H1 (cell line): ENCODE measurements around the gene USP35. TPM values are rescaled to one million over a fixed set of nuclear protein-coding genes. Genes with fewer than 3 reads are reported as not detected.

Experiments
- CTCF ChIA-PET: fragments of 300-600 bp; sonication (Branson Sonifier 250); formaldehyde crosslinking; loops from one replicate; lab custom pipeline; 2021; ENCODE audit not compliant: partially characterized antibody; lab: Charles Lee
- POLR2A ChIA-PET: fragments of 300-600 bp; sonication (Branson Sonifier 250); formaldehyde crosslinking; loops from one replicate; lab custom pipeline; 2021; ENCODE audit warnings: inconsistent platforms; ENCODE audit not compliant: partially characterized antibody; lab: Charles Lee
- DNase-seq, 2 experiments: peaks; one replicate each; pipeline versions ENCODE4 v3.0.0 to v3.0.0-alpha.2; 2010 to 2022; ENCODE audit warnings: low spot score in 2 of 2, low read depth in 1 of 2, mixed read lengths in 1 of 2
- FAIRE-seq: peaks from 2 replicates; lab custom pipeline; 2011; peaks lifted over from hg19 to GRCh38; lab: Jason Lieb, UNC
- H2AFZ ChIP-seq: 2 replicates; pipeline ENCODE4 v1.8.1; 2012; ENCODE audit warnings: low read length, inconsistent platforms
- H2AK5ac ChIP-seq: 2 replicates; pipeline ENCODE4 v1.6.1; 2013; ENCODE audit warnings: low read depth, low read length
- H2BK120ac ChIP-seq: replicated peaks from 2 replicates; pipeline ENCODE3; 2013; ENCODE audit warnings: low read depth, low read length, inconsistent platforms
- H2BK12ac ChIP-seq: 2 replicates; pipeline ENCODE4 v1.6.1; 2013; ENCODE audit warnings: low read depth, low read length
- H2BK15ac ChIP-seq: 2 replicates; pipeline ENCODE4 v1.6.1; 2013; ENCODE audit warnings: low read length
- H2BK20ac ChIP-seq: 2 replicates; pipeline ENCODE4 v1.6.1; 2013; ENCODE audit warnings: low read length
- H2BK5ac ChIP-seq: 2 replicates; pipeline ENCODE4 v1.6.1; 2013; ENCODE audit warnings: low read depth, low read length
- H3K14ac ChIP-seq: 2 replicates; pipeline ENCODE4 v1.6.1; 2013; ENCODE audit warnings: inconsistent platforms; ENCODE audit not compliant: insufficient read length
- H3K18ac ChIP-seq: 2 replicates; pipeline ENCODE4 v1.6.1; 2013; ENCODE audit warnings: low read length; ENCODE audit errors: extremely low read depth
- H3K23ac ChIP-seq: 2 replicates; pipeline ENCODE4 v1.6.1; 2013; ENCODE audit warnings: inconsistent platforms; ENCODE audit not compliant: insufficient read length
- H3K23me2 ChIP-seq: 2 replicates; pipeline ENCODE4 v1.6.1; 2013; ENCODE audit warnings: low read depth, low read length
- H3K27ac ChIP-seq: 2 replicates; pipeline ENCODE4 v1.6.1; 2011; ENCODE audit warnings: low read depth, low read length, inconsistent platforms
- H3K27me3 ChIP-seq, 4 experiments: replicated peaks in 1 of 4; 1 replicate in 1 of 4; 2 replicates in 3 of 4; pipeline versions ENCODE4 v1.6.1 to v1.8.1; 2011 to 2013; ENCODE audit warnings: low read length in 3 of 4, mild to moderate bottlenecking in 3 of 4, inconsistent platforms in 2 of 4, mixed read lengths in 2 of 4, moderate library complexity in 1 of 4; ENCODE audit not compliant: control insufficient read depth in 3 of 4, insufficient read depth in 3 of 4; ENCODE audit errors: extremely low read depth in 1 of 4
- H3K36me3 ChIP-seq, 4 experiments: 2 replicates each; pipeline versions ENCODE4 v1.6.1 to v1.8.1; 2011 to 2013; ENCODE audit warnings: mild to moderate bottlenecking in 4 of 4, low read length in 3 of 4, moderate library complexity in 2 of 4, control low read depth in 1 of 4, inconsistent platforms in 1 of 4; ENCODE audit not compliant: insufficient read depth in 4 of 4, control insufficient read depth in 2 of 4
- H3K4ac ChIP-seq: replicated peaks from 2 replicates; pipeline ENCODE3; 2013; ENCODE audit warnings: low read length, low read depth, mixed read lengths, inconsistent platforms; ENCODE audit not compliant: insufficient read length
- H3K4me1 ChIP-seq, 4 experiments: replicated peaks in 1 of 4; 1 replicate in 1 of 4; 2 replicates in 3 of 4; pipeline versions ENCODE4 v1.6.1 to v1.8.1; 2011 to 2013; ENCODE audit warnings: low read length in 3 of 4, inconsistent platforms in 2 of 4, mixed read lengths in 1 of 4; ENCODE audit not compliant: insufficient read depth in 4 of 4, control insufficient read depth in 3 of 4
- H3K4me2 ChIP-seq, 2 experiments: 2 replicates each; pipeline versions ENCODE4 v1.6.1 to v1.8.1; 2011 to 2013; ENCODE audit warnings: low read depth in 2 of 2, low read length in 2 of 2, control low read depth in 1 of 2, inconsistent platforms in 1 of 2, mild to moderate bottlenecking in 1 of 2; ENCODE audit not compliant: insufficient read depth in 1 of 2
- H3K4me3 ChIP-seq, 4 experiments: fragments of 200-600, 300-600 bp in 1 of 4; sonication (generic), shearing (Covaris generic), sonication (Bioruptor Twin) in 1 of 4; 2 replicates each; pipeline versions ENCODE4 v1.5.1 to v1.8.1; 2011 to 2016; ENCODE audit warnings: low read length in 4 of 4, low read depth in 3 of 4, control low read depth in 2 of 4, inconsistent platforms in 2 of 4, mild to moderate bottlenecking in 2 of 4, mixed read lengths in 1 of 4, moderate library complexity in 1 of 4; ENCODE audit not compliant: insufficient read depth in 2 of 4; ENCODE audit errors: extremely low read depth in 1 of 4
- H3K56ac ChIP-seq: replicated peaks from 2 replicates; pipeline ENCODE3; 2013; ENCODE audit warnings: low read depth, mild to moderate bottlenecking, mixed read lengths, low read length, inconsistent platforms; ENCODE audit not compliant: insufficient read length
- H3K79me1 ChIP-seq: 2 replicates; pipeline ENCODE4 v1.6.1; 2013; ENCODE audit warnings: low read depth, low read length, control low read depth
- H3K79me2 ChIP-seq, 2 experiments: 2 replicates each; pipeline versions ENCODE4 v1.6.1 to v1.8.1; 2012 to 2013; ENCODE audit warnings: low read length in 2 of 2, mild to moderate bottlenecking in 2 of 2, inconsistent platforms in 1 of 2; ENCODE audit not compliant: insufficient read depth in 2 of 2, control insufficient read depth in 1 of 2
- H3K9ac ChIP-seq, 4 experiments: replicated peaks in 1 of 4; 1 replicate in 1 of 4; 2 replicates in 3 of 4; pipeline versions ENCODE4 v1.6.1 to v1.8.1; 2011 to 2013; ENCODE audit warnings: low read depth in 3 of 4, low read length in 3 of 4, control low read depth in 2 of 4, mild to moderate bottlenecking in 2 of 4, moderate library complexity in 2 of 4, inconsistent platforms in 1 of 4; ENCODE audit errors: extremely low read depth in 1 of 4
- H3K9me3 ChIP-seq, 2 experiments: 2 replicates each; pipeline versions ENCODE4 v1.6.1 to v1.8.1; 2012 to 2013; ENCODE audit warnings: mild to moderate bottlenecking in 2 of 2, moderate library complexity in 2 of 2, control low read depth in 1 of 2, inconsistent platforms in 1 of 2, low read depth in 1 of 2, low read length in 1 of 2, mixed read lengths in 1 of 2; ENCODE audit not compliant: insufficient read depth in 2 of 2
- H4K20me1 ChIP-seq, 2 experiments: replicated peaks in 1 of 2; 2 replicates each; pipeline versions ENCODE3 to v1.8.1; 2011 to 2013; ENCODE audit warnings: inconsistent platforms in 2 of 2, low read length in 2 of 2, mild to moderate bottlenecking in 1 of 2; ENCODE audit not compliant: insufficient read depth in 2 of 2, control insufficient read depth in 1 of 2
- H4K5ac ChIP-seq: 2 replicates; pipeline ENCODE4 v1.6.1; 2013; ENCODE audit warnings: low read length, low read depth, mixed read lengths, inconsistent platforms; ENCODE audit not compliant: insufficient read length
- H4K8ac ChIP-seq: 2 replicates; pipeline ENCODE4 v1.8.0; 2013; ENCODE audit warnings: mild to moderate bottlenecking, moderate library complexity, low read length, inconsistent platforms; ENCODE audit not compliant: insufficient read depth; ENCODE audit errors: extremely low read depth
- H4K91ac ChIP-seq: replicated peaks from 2 replicates; pipeline ENCODE3; 2013; ENCODE audit warnings: low read length, mixed read lengths, inconsistent platforms; ENCODE audit not compliant: insufficient read length
- BACH1 ChIP-seq: IDR thresholded peaks from 2 replicates; pipeline ENCODE4 v1.6.1; 2012; ENCODE audit warnings: low read length, improper control_type of control experiment
- BCL11A ChIP-seq, 2 experiments: IDR thresholded peaks; one replicate each; pipeline ENCODE4 v1.6.1; 2011; ENCODE audit warnings: low read depth in 2 of 2, low read length in 2 of 2, mild to moderate bottlenecking in 2 of 2
- CBX5 ChIP-seq: fragments of 300-800, 300-1000 bp; sonication (generic); IDR thresholded peaks from 2 replicates; pipeline ENCODE4 v1.7.1; 2016; ENCODE audit warnings: antibody characterized with exemption, low read length, low read depth
- CBX8 ChIP-seq: fragments of 300-800, 300-1000 bp; sonication (generic); IDR thresholded peaks from 2 replicates; pipeline ENCODE4 v1.7.1; 2016; ENCODE audit warnings: low read depth, low read length, borderline replicate concordance
- CHD1 ChIP-seq: IDR thresholded peaks from 2 replicates; pipeline ENCODE4 v1.6.1; 2012; ENCODE audit warnings: low read depth, low read length, improper control_type of control experiment
- FOSL1 ChIP-seq: IDR thresholded peaks from 2 replicates; pipeline ENCODE4 v1.6.1; 2011; ENCODE audit warnings: mild to moderate bottlenecking, low read depth, low read length, moderate library complexity; ENCODE audit not compliant: insufficient read depth
- GTF2F1 ChIP-seq: IDR thresholded peaks from 2 replicates; pipeline ENCODE4 v1.6.1; 2012; ENCODE audit warnings: low read depth, low read length, improper control_type of control experiment, borderline replicate concordance
- HDAC2 ChIP-seq, 2 experiments: fragments of 300-600 bp in 1 of 2; sonication (generic) in 1 of 2; IDR thresholded peaks; 2 replicates each; pipeline ENCODE4 v1.6.1; 2011 to 2012; ENCODE audit warnings: low read depth in 2 of 2, low read length in 2 of 2, mild to moderate bottlenecking in 2 of 2, moderate library complexity in 2 of 2, borderline replicate concordance in 1 of 2, inconsistent platforms in 1 of 2
- JUN ChIP-seq: IDR thresholded peaks from 2 replicates; pipeline ENCODE4 v1.6.1; 2011; ENCODE audit warnings: low read depth, mild to moderate bottlenecking, improper control_type of control experiment, low read length
- MAFK ChIP-seq: IDR thresholded peaks from 2 replicates; pipeline ENCODE4 v1.6.1; 2012; ENCODE audit warnings: low read depth, mild to moderate bottlenecking, improper control_type of control experiment, low read length
- RXRA ChIP-seq: IDR thresholded peaks from 2 replicates; pipeline ENCODE4 v1.6.1; 2011; ENCODE audit warnings: low read depth, mild to moderate bottlenecking, low read length, moderate library complexity; ENCODE audit not compliant: insufficient read depth
- SP2 ChIP-seq: IDR thresholded peaks from 2 replicates; pipeline ENCODE4 v1.6.1; 2012; ENCODE audit warnings: mild to moderate bottlenecking, low read length, inconsistent platforms
- SP4 ChIP-seq: IDR thresholded peaks from 2 replicates; pipeline ENCODE4 v1.6.1; 2012; ENCODE audit warnings: low read length, inconsistent platforms
- TAF1 ChIP-seq: IDR thresholded peaks from 2 replicates; pipeline ENCODE4 v1.6.1; 2011; ENCODE audit warnings: mild to moderate bottlenecking, low read depth, low read length
- TBP ChIP-seq: IDR thresholded peaks from 2 replicates; pipeline ENCODE4 v1.6.1; 2011; ENCODE audit warnings: low read depth, low read length, improper control_type of control experiment
- ZNF274 ChIP-seq: IDR thresholded peaks from 2 replicates; pipeline ENCODE4 v1.7.0; 2012; ENCODE audit warnings: low read length, borderline replicate concordance; ENCODE audit errors: extremely low read depth
- WGBS, 2 experiments: shearing (Covaris generic) in 1 of 2; methylation state at CpG; one replicate each; pipeline versions ENCODE4 v1.1.6 to v1.1.7; 2013 to 2015; ENCODE audit warnings: low lambda C conversion rate in 2 of 2, mixed read lengths in 2 of 2, inconsistent platforms in 1 of 2, low coverage in 1 of 2, missing lambda C conversion rate in 1 of 2; ENCODE audit not compliant: insufficient replicate concordance in 2 of 2, insufficient coverage in 1 of 2, insufficient read length in 1 of 2; ENCODE audit errors: extremely low coverage in 1 of 2, missing lambda C conversion rate in 1 of 2; 5-methylcytosine and 5-hydroxymethylcytosine counted together
- polyA plus RNA-seq, 7 experiments: library from polyadenylated mRNA; depleted of rRNA in 3 of 7; stranded (reverse) in 5 of 7; unstranded in 2 of 7; fragments of >200 nt in 5 of 7; fragments of 200-250 nt in 2 of 7; gene quantifications; 1 replicate in 5 of 7; 2 replicates in 1 of 7; 4 replicates in 1 of 7; pipeline versions ENCODE4 v1.2.1 to v1.2.3, GENCODE V29; 2011 to 2013; ENCODE audit warnings: missing spikeins in 2 of 7, mixed read lengths in 2 of 7
- total RNA-seq: library from RNA; stranded (reverse); fragmentation: NEBNext Ultra II Directional; extraction: Animal tissue kit (Norgen Biotek cat#: 25700); gene quantifications from 2 replicates; pipeline ENCODE4 v1.2.1, GENCODE V29; 2021

The USP35 gene
- total and polyA plus RNA-seq, 2 of the 8 experiments (the other 6 are each of a cell fraction or from before 2014, with no cell fraction given), result 4.6 to 6.8 TPM

DNA sequence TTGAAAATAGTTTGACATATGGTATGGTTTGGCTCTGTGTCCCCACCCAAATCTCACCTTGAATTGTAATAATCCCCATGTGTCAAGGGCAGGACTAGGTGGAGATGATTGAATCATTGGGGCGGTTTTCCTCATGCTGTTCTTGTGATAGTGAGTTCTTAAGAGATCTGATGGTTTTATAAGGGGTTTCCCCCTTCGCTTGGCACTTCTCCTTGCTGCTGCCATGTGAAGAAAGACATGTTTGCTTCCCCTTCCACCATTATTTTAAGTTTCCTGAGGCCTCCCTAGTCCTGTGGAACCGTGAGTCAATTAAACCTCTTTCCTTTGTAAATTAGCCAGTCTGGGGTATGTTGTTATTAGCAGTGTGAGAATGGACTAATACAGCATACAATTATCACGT is 8.0 kb upstream of the USP35 start:
- no peak overlapping the region for H3K4ac ChIP-seq
- FAIRE-seq (no peak), DNase-seq (no peak)
- H3K36me3 ChIP-seq, result no peaks in the 10 kb centered on the region
- H3K14ac ChIP-seq, result no peak overlapping the region
- no peak overlapping the region for H4K5ac ChIP-seq
- H2BK5ac ChIP-seq, result no peak overlapping the region
- H2AK5ac ChIP-seq, result no peak overlapping the region
- H3K9ac ChIP-seq, result no peak overlapping the region
- H3K4me1 ChIP-seq, result peaks cover 0 to 2% (median 0%) of the 10 kb centered on the region in 4 experiments; a peak in 1 of 7 replicates
- H4K8ac ChIP-seq, result no peak overlapping the region
- WGBS, 2 experiments, result 90% methylated on average over 4 of the region's 4 CpGs; no CpG with 5 or more reads in 1 of the 2 experiments
- no peak overlapping the region for H3K4me3 ChIP-seq
- CTCF ChIA-PET, result no interaction called here
- TF ChIP-seq CHD1, result no peak
- no peak for TF ChIP-seq FOSL1
- TF ChIP-seq TBP, result no peak
- no peak for TF ChIP-seq SP2
- TF ChIP-seq CBX8, result no peak
- no peak for TF ChIP-seq ZNF274
- no peak for TF ChIP-seq BCL11A (IDR thresholded peaks at IDR 0.05; ENCODE audit: low read depth in 2 of 2, low read length in 2 of 2)
- TF ChIP-seq TAF1, result no peak
- no peak for TF ChIP-seq CBX5
- no peak for TF ChIP-seq BACH1
- TF ChIP-seq JUN, result no peak
- no peak for TF ChIP-seq RXRA
- no peak for TF ChIP-seq HDAC2 (IDR thresholded peaks at IDR 0.05; ENCODE audit: borderline replicate concordance in 1 of 2, low read depth in 2 of 2, low read length in 2 of 2)
- TF ChIP-seq MAFK, result no peak
- no peak for TF ChIP-seq GTF2F1
- TF ChIP-seq SP4, result no peak
- H3K18ac ChIP-seq, result no peak overlapping the region
- no peak overlapping the region for H2AFZ ChIP-seq
- no peaks in the 10 kb centered on the region for H4K20me1 ChIP-seq
- H3K27me3 ChIP-seq, result no peaks in the 10 kb centered on the region
- no peaks in the 10 kb centered on the region for H3K79me1 ChIP-seq
- no peak overlapping the region for H2BK15ac ChIP-seq
- H3K9me3 ChIP-seq, result no peaks in the 10 kb centered on the region
- POLR2A ChIA-PET, result no interaction called here
- no peak overlapping the region for H3K27ac ChIP-seq
- no peak overlapping the region for H2BK20ac ChIP-seq
- H2BK120ac ChIP-seq, result no peak overlapping the region
- H3K23me2 ChIP-seq, result 0 out of 2 replicates have a peak, but pooled peaks cover 2% of the 10 kb centered on the region
- H2BK12ac ChIP-seq, result no peak overlapping the region
- no peak overlapping the region for H3K23ac ChIP-seq
- H3K4me2 ChIP-seq, result no peak overlapping the region
- H4K91ac ChIP-seq, result no peak overlapping the region
- no peaks in the 10 kb centered on the region for H3K79me2 ChIP-seq
- H3K56ac ChIP-seq, result no peak overlapping the region
